ENCODE measurements around the gene MLXIP. TPM values are rescaled to one million over a fixed set of nuclear protein-coding genes. Genes with fewer than 3 reads are reported as not detected.
A peak's percentile ranks its signal among the peaks of the same experiment; 100 is the strongest.

Gene MLXIP
- total and polyA plus RNA-seq, 9 of the 15 experiments (the other 6 are each of a cell fraction or from before 2014, with no cell fraction given) = 2.2 to 66.3 (median 18.1) TPM

GRCh38 chr12:122064025-122064777 lies 14.4 kb upstream of the MLXIP start (continued):
- peak; percentile 76; the same call in 1 of the 2 replicates for TF ChIP-seq DDX20 (tag; IDR thresholded peaks at IDR 0.05; ENCODE audit: low read depth)
- peak; percentile 73 for TF ChIP-seq BCL6 (CRISPR knock-in tag; IDR thresholded peaks at IDR 0.05)
- TF ChIP-seq ATF6 (CRISPR knock-in tag; IDR thresholded peaks at IDR 0.05) = 0 out of 2 replicates have a peak, but pooled peaks have one; percentile 76
- no peak for TF ChIP-seq ZNF436 (CRISPR knock-in tag; IDR thresholded peaks at IDR 0.05)
- peak; percentile 99 for TF ChIP-seq USF2 (CRISPR knock-in tag; IDR thresholded peaks at IDR 0.05)
- no peak for TF ChIP-seq STAT5B (CRISPR knock-in tag; IDR thresholded peaks at IDR 0.05)
- TF ChIP-seq CXXC5 (CRISPR knock-in tag; IDR thresholded peaks at IDR 0.05) = peak; percentile 75
- peak; percentile 95 for TF ChIP-seq NR4A1 (CRISPR knock-in tag; IDR thresholded peaks at IDR 0.05)
- TF ChIP-seq NR4A1 (tag; IDR thresholded peaks at IDR 0.05) = peak; percentile 98
- peak; percentile 86; the same call in 1 of the 2 replicates for TF ChIP-seq RFX7 (CRISPR knock-in tag; IDR thresholded peaks at IDR 0.05)
- peak; percentile 56; the same call in 1 of the 2 replicates for TF ChIP-seq ZNF511 (CRISPR knock-in tag; IDR thresholded peaks at IDR 0.05)
- TF ChIP-seq E2F1 (CRISPR knock-in tag; IDR thresholded peaks at IDR 0.05) = peak; percentile 48; the same call in 1 of the 2 replicates
- TF ChIP-seq POU5F1 (IDR thresholded peaks at IDR 0.05; ENCODE audit: borderline replicate concordance, low read depth, low read length, partially characterized antibody) = no peak
- no peak for TF ChIP-seq XRCC4 (IDR thresholded peaks at IDR 0.05; ENCODE audit: extremely low read depth, insufficient read depth, insufficient read length)
- peak; percentile 52; the same call in 1 of the 2 replicates for TF ChIP-seq THRAP3 (IDR thresholded peaks at IDR 0.05; ENCODE audit: borderline replicate concordance)
- TF ChIP-seq ZNF324 (CRISPR knock-in tag; IDR thresholded peaks at IDR 0.05) = peak; percentile 51; the same call in 1 of the 2 replicates
- TF ChIP-seq PHF21A (IDR thresholded peaks at IDR 0.05; ENCODE audit: borderline replicate concordance, low read depth) = 0 out of 2 replicates have a peak, but pooled peaks have one; percentile 33
- TF ChIP-seq ZNF384 (IDR thresholded peaks at IDR 0.05; ENCODE audit: low read depth, low read length) = peak; percentile 32
- TF ChIP-seq ZNF695 (CRISPR knock-in tag; IDR thresholded peaks at IDR 0.05) = peak; percentile 84; the same call in 1 of the 2 replicates
- TF ChIP-seq TSHZ1 (CRISPR knock-in tag; IDR thresholded peaks at IDR 0.05) = peak; percentile 79

Data from K562 (cell line).